Ishikawa (cell line): ENCODE results near the gene SLC25A26.

ENCODE experiments used
- CEBPB ChIP-seq: IDR thresholded peaks from 2 replicates; pipeline ENCODE4 v1.6.1; 2012
- CREB1 ChIP-seq: IDR thresholded peaks from 2 replicates; pipeline ENCODE4 v1.6.1; 2012; ENCODE audit warnings: low read depth
- EGR1 ChIP-seq: IDR thresholded peaks from 2 replicates; pipeline ENCODE4 v1.6.1; 2012
- EP300 ChIP-seq: IDR thresholded peaks from 2 replicates; pipeline ENCODE4 v1.6.1; 2012; ENCODE audit warnings: borderline replicate concordance
- FOXM1 ChIP-seq: IDR thresholded peaks from 2 replicates; pipeline ENCODE4 v1.6.1; 2012; ENCODE audit warnings: low read depth, borderline replicate concordance
- NFIC ChIP-seq: IDR thresholded peaks from 2 replicates; pipeline ENCODE4 v1.6.1; 2012
- RAD21 ChIP-seq: IDR thresholded peaks from 2 replicates; pipeline ENCODE4 v1.6.1; 2012; ENCODE audit warnings: low read depth
- TAF1 ChIP-seq: IDR thresholded peaks from 2 replicates; pipeline ENCODE4 v1.6.1; 2012; ENCODE audit warnings: low read depth, mild to moderate bottlenecking
- TCF12 ChIP-seq: IDR thresholded peaks from 2 replicates; pipeline ENCODE4 v1.6.1; 2012; ENCODE audit warnings: low read depth
- TEAD4 ChIP-seq: IDR thresholded peaks from 2 replicates; pipeline ENCODE4 v1.6.1; 2012
- YY1 ChIP-seq: IDR thresholded peaks from 2 replicates; pipeline ENCODE4 v1.6.1; 2012; ENCODE audit warnings: low read depth
- ZBTB7A ChIP-seq: IDR thresholded peaks from 2 replicates; pipeline ENCODE4 v1.6.1; 2012; ENCODE audit warnings: low read depth
- TF ChIP-seq, protein P1 (sequence below): IDR thresholded peaks from 2 replicates; pipeline ENCODE4 v1.6.1; 2012
- TF ChIP-seq, protein P2 (sequence below): IDR thresholded peaks from 2 replicates; pipeline ENCODE4 v1.6.1; 2012
- TF ChIP-seq, protein P3 (sequence below): IDR thresholded peaks from 2 replicates; pipeline ENCODE4 v1.6.1; 2012; ENCODE audit warnings: low read depth, mild to moderate bottlenecking

Gene SLC25A26

DNA sequence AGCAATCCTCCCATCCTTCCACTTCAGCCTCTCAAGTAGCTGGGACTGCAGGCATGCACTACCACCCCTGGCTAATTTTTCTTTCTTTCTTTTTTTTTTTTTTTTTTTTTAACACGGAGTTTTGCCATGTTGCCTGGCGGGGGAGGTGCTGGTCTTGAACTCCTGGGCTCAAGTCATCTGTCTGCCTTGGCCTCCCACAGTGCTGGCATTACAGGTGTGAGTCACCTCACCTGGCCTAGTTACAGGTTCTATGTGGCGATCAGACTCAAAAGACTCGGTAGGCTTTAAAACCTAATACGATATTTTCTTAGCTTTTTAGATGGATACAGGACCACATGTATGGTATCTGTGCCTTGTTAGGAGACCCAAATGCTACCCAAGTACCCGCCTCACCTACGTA is 14.0 kb upstream of the SLC25A26 start:
- TF ChIP-seq TEAD4: no peak
- no peak for TF ChIP-seq YY1
- no peak for TF ChIP-seq TCF12
- TF ChIP-seq CREB1: no peak
- no peak for TF ChIP-seq FOXM1
- TF ChIP-seq RAD21: no peak
- no peak for TF ChIP-seq ZBTB7A
- no peak for TF ChIP-seq NFIC
- TF ChIP-seq, protein P1, sequence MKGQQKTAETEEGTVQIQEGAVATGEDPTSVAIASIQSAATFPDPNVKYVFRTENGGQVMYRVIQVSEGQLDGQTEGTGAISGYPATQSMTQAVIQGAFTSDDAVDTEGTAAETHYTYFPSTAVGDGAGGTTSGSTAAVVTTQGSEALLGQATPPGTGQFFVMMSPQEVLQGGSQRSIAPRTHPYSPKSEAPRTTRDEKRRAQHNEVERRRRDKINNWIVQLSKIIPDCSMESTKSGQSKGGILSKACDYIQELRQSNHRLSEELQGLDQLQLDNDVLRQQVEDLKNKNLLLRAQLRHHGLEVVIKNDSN: no peak
- TF ChIP-seq, protein P2, sequence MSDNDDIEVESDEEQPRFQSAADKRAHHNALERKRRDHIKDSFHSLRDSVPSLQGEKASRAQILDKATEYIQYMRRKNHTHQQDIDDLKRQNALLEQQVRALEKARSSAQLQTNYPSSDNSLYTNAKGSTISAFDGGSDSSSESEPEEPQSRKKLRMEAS: no peak
- TF ChIP-seq EP300: no peak
- TF ChIP-seq TAF1: no peak
- no peak for TF ChIP-seq EGR1
- no peak for TF ChIP-seq CEBPB

DNA sequence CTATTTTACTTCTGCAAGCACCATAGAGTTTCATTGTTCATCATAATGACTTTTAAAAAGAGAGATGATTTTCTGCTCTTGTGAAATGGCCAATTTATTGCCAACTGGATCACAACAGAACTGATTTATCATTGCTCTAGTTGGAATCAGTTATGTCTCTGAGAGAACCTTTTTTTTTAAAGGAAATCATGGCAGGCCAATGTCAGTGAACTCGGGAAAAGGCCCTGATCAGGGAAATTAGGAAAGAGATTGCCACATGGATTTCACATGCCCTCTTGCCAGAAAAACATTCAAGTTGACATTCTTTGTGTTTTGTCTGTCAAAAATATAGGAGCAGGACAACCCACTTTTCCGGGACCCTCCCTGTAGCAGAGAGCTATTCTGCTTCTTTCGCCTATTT is 12.6 kb upstream of the SLC25A26 start:
- TF ChIP-seq FOXM1: no peak
- TF ChIP-seq TCF12: no peak
- no peak for TF ChIP-seq TEAD4
- no peak for TF ChIP-seq EGR1
- TF ChIP-seq TAF1: no peak
- TF ChIP-seq, protein P3, sequence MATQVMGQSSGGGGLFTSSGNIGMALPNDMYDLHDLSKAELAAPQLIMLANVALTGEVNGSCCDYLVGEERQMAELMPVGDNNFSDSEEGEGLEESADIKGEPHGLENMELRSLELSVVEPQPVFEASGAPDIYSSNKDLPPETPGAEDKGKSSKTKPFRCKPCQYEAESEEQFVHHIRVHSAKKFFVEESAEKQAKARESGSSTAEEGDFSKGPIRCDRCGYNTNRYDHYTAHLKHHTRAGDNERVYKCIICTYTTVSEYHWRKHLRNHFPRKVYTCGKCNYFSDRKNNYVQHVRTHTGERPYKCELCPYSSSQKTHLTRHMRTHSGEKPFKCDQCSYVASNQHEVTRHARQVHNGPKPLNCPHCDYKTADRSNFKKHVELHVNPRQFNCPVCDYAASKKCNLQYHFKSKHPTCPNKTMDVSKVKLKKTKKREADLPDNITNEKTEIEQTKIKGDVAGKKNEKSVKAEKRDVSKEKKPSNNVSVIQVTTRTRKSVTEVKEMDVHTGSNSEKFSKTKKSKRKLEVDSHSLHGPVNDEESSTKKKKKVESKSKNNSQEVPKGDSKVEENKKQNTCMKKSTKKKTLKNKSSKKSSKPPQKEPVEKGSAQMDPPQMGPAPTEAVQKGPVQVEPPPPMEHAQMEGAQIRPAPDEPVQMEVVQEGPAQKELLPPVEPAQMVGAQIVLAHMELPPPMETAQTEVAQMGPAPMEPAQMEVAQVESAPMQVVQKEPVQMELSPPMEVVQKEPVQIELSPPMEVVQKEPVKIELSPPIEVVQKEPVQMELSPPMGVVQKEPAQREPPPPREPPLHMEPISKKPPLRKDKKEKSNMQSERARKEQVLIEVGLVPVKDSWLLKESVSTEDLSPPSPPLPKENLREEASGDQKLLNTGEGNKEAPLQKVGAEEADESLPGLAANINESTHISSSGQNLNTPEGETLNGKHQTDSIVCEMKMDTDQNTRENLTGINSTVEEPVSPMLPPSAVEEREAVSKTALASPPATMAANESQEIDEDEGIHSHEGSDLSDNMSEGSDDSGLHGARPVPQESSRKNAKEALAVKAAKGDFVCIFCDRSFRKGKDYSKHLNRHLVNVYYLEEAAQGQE: no peak
- no peak for TF ChIP-seq YY1
- TF ChIP-seq CREB1: no peak
- TF ChIP-seq, protein P2: no peak

DNA sequence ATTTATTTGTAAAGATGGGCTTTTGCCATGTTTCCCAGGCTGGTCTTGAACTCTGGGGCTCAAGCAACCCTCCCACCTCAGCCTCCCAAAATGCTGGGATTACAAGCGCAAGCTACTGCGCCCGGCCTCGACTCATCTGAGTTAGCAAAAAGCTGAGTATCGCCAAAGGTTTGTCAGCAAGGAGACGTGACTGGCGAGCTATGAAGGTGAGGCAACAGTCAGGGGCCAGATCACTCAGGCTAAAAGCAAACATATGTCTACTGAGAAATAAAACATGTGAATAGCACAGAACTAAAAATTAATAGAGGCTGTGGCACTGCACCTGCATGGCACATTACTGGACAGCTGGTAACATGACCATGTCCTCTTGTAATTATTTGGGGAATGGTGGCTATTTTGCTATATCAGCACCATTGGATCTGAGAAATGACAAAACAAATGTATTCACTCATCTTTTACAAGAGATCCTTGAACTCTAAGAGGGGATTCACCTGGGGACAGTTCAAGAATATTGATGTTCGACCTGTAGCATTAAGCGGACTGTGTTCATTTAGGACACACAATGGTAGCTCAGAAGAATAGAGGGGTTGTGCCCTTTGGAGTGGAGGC is 10.0 kb upstream of the SLC25A26 start:
- TF ChIP-seq TCF12 (no peak), CREB1 (no peak), EP300 (no peak), TAF1 (no peak), EGR1 (no peak), TEAD4 (no peak), RAD21 (no peak), NFIC (no peak), FOXM1 (no peak), ZBTB7A (no peak), CEBPB (no peak), YY1 (no peak)
- TF ChIP-seq, protein P3: no peak
- TF ChIP-seq, protein P1: no peak
- TF ChIP-seq, protein P2: no peak

DNA sequence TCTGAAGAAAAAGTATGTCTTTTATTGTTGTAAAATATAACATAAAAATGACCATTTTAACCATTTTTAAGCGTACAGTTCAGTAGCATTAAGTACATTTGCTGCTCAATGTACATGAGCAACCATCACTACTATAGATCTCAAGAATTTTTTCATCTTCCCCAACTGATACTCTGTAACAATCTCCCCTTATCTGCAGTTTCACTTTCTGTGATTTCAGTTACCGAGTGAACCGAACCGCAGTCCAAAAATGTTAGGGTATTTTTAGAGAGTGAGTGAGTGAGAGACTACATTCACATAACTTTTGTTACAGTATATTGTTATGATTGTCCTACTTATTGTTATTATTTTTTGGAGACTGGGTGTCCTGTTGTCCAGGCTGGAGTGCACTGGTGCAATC is 9.0 kb upstream of the SLC25A26 start:
- TF ChIP-seq FOXM1 (no peak), EGR1 (no peak), TEAD4 (no peak), ZBTB7A (no peak), NFIC (no peak)
- TF ChIP-seq, protein P2: no peak

DNA sequence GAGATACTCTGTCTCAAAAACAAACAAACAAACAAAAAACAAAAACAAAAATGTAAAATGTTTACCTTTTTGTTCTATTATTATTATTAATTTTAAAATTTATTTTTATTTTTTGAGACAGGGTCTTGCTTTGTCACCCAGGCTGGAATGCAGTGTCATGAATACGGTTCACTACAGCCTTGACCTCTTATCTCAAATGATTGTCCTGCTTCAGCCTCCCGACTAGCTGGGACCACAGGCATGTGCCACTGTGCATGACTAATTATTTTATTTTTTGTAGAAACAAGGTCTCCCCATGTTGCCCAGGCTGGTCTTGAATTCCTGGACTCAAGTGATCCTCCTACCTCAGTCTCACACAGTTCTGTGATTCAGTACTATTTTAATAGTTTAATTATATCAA is 5.7 kb upstream of the SLC25A26 start:
- TF ChIP-seq EGR1 (no peak), RAD21 (no peak), EP300 (no peak), TCF12 (no peak), FOXM1 (no peak), YY1 (no peak), TAF1 (no peak), CEBPB (no peak)
- TF ChIP-seq, protein P1: no peak
